Fibroblast of lung (primary cell): Measurements from ENCODE around the gene LYL1.

Experiments
- CTCF ChIP-seq, 2 donors: IDR thresholded peaks in 1 of 2; conservative IDR thresholded peaks in 1 of 2; 1 replicate in 1 of 2; 2 replicates in 1 of 2; pipeline ENCODE4 v1.5.1; 2011 to 2012; ENCODE audit warnings: low read length in 2 of 2, control low read depth in 1 of 2, inconsistent platforms in 1 of 2, low read depth in 1 of 2, mild to moderate bottlenecking in 1 of 2
- EZH2 ChIP-seq: IDR thresholded peaks from 2 replicates; pipeline ENCODE4 v1.5.1; 2012; ENCODE audit warnings: low read length, control low read depth, mild to moderate bottlenecking; ENCODE audit errors: missing control alignments

GRCh38 chr19:13120031-13120430, 17.4 kb upstream of the LYL1 start:
- no peak for TF ChIP-seq CTCF (conservative IDR thresholded peaks at IDR 0.05 in 1 of 2, IDR thresholded peaks at IDR 0.05 in 1 of 2; ENCODE audit: low read depth in 1 of 2, low read length in 2 of 2)
- TF ChIP-seq EZH2: no peak
